ENCODE results near the gene TTLL4. TPM values are rescaled to one million over a fixed set of nuclear protein-coding genes. Genes with fewer than 3 reads are reported as not detected.
A peak's percentile ranks its signal among the peaks of the same experiment; 100 is the strongest.

TTLL4 gene, protein sequence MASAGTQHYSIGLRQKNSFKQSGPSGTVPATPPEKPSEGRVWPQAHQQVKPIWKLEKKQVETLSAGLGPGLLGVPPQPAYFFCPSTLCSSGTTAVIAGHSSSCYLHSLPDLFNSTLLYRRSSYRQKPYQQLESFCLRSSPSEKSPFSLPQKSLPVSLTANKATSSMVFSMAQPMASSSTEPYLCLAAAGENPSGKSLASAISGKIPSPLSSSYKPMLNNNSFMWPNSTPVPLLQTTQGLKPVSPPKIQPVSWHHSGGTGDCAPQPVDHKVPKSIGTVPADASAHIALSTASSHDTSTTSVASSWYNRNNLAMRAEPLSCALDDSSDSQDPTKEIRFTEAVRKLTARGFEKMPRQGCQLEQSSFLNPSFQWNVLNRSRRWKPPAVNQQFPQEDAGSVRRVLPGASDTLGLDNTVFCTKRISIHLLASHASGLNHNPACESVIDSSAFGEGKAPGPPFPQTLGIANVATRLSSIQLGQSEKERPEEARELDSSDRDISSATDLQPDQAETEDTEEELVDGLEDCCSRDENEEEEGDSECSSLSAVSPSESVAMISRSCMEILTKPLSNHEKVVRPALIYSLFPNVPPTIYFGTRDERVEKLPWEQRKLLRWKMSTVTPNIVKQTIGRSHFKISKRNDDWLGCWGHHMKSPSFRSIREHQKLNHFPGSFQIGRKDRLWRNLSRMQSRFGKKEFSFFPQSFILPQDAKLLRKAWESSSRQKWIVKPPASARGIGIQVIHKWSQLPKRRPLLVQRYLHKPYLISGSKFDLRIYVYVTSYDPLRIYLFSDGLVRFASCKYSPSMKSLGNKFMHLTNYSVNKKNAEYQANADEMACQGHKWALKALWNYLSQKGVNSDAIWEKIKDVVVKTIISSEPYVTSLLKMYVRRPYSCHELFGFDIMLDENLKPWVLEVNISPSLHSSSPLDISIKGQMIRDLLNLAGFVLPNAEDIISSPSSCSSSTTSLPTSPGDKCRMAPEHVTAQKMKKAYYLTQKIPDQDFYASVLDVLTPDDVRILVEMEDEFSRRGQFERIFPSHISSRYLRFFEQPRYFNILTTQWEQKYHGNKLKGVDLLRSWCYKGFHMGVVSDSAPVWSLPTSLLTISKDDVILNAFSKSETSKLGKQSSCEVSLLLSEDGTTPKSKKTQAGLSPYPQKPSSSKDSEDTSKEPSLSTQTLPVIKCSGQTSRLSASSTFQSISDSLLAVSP
- 36.0 and 37.2 TPM in 2 replicates for total RNA-seq

DNA sequence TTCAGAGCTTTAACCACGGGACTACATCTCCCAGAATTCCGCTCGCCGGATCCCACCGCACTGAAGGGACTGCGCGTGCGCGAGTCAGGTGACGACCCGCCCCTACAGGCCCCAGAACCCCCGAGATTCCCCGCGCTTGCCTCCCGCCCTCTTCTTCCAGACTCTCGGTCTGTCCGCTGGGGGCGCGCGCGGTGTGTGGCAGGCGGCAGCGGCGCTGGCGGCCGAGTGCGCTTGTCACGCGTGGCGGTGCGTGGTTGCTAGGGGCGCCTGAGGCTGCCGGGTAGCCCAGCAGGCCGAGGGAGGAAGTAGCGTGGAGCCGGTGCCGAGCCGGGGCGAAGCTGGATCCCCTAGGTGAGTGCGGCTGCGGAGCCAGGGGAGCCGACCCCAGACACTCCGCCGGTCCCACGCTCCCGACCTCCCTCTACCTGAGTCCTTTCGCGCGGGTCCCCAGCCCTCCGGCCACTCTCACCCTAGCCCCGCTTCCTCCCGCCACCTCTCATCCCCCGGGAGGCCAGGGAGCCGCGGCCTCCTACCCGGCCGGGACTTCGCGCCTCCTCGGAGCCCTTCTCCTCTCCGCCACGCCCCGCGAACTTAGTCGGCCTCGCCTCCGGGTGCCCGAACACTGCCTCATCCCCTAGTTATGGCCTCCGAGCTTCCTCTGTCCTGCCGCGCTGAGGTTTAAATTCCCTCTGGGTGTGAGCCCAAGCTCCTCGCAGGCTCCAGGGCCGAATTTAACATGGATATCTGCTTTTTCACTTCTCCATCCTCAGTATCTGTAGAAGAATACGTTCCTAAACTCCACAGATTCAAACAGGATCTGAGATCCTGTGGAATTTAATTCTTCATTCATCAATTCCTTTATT lies at the start of gene TTLL4:
Gene TTLL4 (plus strand): TSS at position 149 of the 863 bp plus-strand sequence. CDS start 26,842 bp downstream, outside the sequence.
- H3K4me1 Mint-ChIP-seq: peaks cover 26% of the 10 kb centered on the region

DNA sequence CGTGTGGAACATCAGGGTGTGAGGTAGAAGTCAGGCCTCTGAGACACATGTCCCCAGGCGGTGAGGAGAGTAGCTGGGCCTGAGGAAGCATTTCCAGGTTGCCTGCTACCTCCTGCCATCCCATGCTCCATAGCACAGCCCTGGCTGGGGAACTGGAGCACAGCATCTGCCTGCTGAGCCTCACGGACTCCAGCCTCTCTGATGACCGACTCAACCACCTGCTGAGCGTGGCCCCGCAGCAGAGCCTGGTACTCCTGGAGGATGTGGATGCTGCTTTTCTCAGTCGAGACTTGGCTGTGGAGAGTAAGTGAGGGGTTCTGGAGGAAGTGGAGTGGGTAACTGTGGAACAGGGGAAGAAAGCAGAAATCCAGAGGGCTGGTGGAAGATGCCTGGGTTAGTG lies 48.3 kb upstream of the TTLL4 start:
- H3K27me3 Mint-ChIP-seq: no peaks in the 10 kb centered on the region
- POLR2A ChIA-PET: no interaction called here
- H3K4me1 Mint-ChIP-seq: peaks cover 28% of the 10 kb centered on the region
- H3K4me3 Mint-ChIP-seq: no peak overlapping the region
- ATAC-seq (ENCODE audit: low read depth) (no peak), DNase-seq (no peak)
- no peak overlapping the region for H3K27ac Mint-ChIP-seq
- peaks cover 71% of the 10 kb centered on the region for H3K36me3 Mint-ChIP-seq (ENCODE audit: low read depth)
- no peaks in the 10 kb centered on the region for H3K9me3 Mint-ChIP-seq
- CTCF ChIA-PET: no interaction called here
- TF ChIP-seq, protein P1, sequence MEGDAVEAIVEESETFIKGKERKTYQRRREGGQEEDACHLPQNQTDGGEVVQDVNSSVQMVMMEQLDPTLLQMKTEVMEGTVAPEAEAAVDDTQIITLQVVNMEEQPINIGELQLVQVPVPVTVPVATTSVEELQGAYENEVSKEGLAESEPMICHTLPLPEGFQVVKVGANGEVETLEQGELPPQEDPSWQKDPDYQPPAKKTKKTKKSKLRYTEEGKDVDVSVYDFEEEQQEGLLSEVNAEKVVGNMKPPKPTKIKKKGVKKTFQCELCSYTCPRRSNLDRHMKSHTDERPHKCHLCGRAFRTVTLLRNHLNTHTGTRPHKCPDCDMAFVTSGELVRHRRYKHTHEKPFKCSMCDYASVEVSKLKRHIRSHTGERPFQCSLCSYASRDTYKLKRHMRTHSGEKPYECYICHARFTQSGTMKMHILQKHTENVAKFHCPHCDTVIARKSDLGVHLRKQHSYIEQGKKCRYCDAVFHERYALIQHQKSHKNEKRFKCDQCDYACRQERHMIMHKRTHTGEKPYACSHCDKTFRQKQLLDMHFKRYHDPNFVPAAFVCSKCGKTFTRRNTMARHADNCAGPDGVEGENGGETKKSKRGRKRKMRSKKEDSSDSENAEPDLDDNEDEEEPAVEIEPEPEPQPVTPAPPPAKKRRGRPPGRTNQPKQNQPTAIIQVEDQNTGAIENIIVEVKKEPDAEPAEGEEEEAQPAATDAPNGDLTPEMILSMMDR (IDR thresholded peaks at IDR 0.05): no peak
- intact Hi-C loops (cut with micrococcal nuclease): no loop called here

More for the DNA sequence above, at the start of gene TTLL4:
- ATAC-seq (ENCODE audit: low read depth) (peak; percentile 97), DNase-seq (peak; percentile 98)
- no peaks in the 10 kb centered on the region for H3K27me3 Mint-ChIP-seq
- peak within 1 kb of the TSS; percentile 86 for H3K27ac Mint-ChIP-seq
- intact Hi-C loops (cut with micrococcal nuclease): loop anchor here (1.0 to 5.0 kb wide), 14 partner anchors 39 to 831 kb away; partner anchors contain the start of genes AAMP, BCS1L, CHPF and CNOT9
- H3K36me3 Mint-ChIP-seq (ENCODE audit: low read depth): peaks cover 7% of the 10 kb centered on the region
- H3K4me3 Mint-ChIP-seq: peak within 1 kb of the TSS; percentile 91
- TF ChIP-seq, protein P1 (IDR thresholded peaks at IDR 0.05): no peak
- ChIA-PET CTCF (interaction anchor here (0.7 to 1.9 kb wide), 5 partner anchors 8 to 187 kb away, joined by 3 to 11 read pairs (median 4); partner anchors contain the start of genes BCS1L and ZNF142), POLR2A (interaction anchor here (0.5 to 2.2 kb wide), 13 partner anchors 8 to 677 kb away, joined by 3 to 17 read pairs (median 3); partner anchors contain the start of genes BCS1L, DNPEP, RNF25 and STK36)
- no peaks in the 10 kb centered on the region for H3K9me3 Mint-ChIP-seq

DNA sequence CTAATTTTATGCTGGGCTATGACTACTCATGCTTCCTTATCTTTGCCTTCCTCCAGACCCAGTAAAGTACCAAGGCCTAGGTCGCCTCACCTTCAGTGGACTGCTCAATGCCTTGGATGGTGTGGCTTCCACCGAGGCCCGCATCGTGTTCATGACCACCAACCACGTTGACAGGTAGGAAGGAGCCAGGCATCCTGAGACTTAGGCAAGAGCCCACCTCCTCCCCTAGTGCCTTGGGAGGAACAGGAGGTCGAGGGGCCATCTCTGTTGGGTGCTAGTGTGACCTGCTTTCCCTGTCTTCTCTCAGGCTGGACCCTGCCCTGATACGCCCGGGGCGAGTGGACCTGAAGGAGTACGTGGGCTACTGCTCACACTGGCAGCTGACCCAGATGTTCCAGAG lies 47.8 kb upstream of the TTLL4 start:
- ChIA-PET CTCF (interaction anchor here (0.5 kb wide), 1 partner anchor 548 kb away, joined by 3 read pairs; no protein-coding TSS in a partner anchor), POLR2A (no interaction called here)
- H3K4me3 Mint-ChIP-seq: no peak overlapping the region
- no peaks in the 10 kb centered on the region for H3K9me3 Mint-ChIP-seq
- H3K36me3 Mint-ChIP-seq (ENCODE audit: low read depth): peaks cover 74% of the 10 kb centered on the region
- H3K4me1 Mint-ChIP-seq: peaks cover 25% of the 10 kb centered on the region
- ATAC-seq (ENCODE audit: low read depth) (no peak), DNase-seq (no peak)
- H3K27ac Mint-ChIP-seq: no peak overlapping the region
- intact Hi-C loops (cut with micrococcal nuclease): no loop called here
- no peaks in the 10 kb centered on the region for H3K27me3 Mint-ChIP-seq
- TF ChIP-seq, protein P1 (IDR thresholded peaks at IDR 0.05): no peak

DNA sequence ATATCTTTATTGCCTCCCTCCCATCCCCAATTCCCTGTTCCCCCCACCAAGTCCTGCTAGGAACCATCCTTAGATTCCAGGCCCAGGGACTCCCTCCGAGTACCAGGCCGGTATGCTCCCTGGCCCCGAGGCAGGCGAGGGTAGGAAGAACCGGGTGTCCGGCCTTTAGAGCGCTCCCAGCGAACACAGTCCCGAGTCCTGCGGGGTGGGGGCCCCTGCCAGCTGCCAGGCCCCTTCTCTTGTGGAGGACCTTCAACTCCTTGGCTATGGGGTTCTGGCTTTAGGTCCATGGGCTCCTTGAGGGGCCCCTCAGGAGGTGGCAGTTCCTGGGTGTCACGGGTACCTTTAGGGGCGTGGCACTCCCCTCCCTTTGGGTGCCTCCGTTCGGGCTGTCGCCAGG lies 46.7 kb upstream of the TTLL4 start:
- TF ChIP-seq, protein P1 (IDR thresholded peaks at IDR 0.05): no peak
- H3K27me3 Mint-ChIP-seq: no peaks in the 10 kb centered on the region
- no peak overlapping the region for H3K4me3 Mint-ChIP-seq
- intact Hi-C loops (cut with micrococcal nuclease): no loop called here
- H3K36me3 Mint-ChIP-seq (ENCODE audit: low read depth): peaks cover 79% of the 10 kb centered on the region
- no peaks in the 10 kb centered on the region for H3K9me3 Mint-ChIP-seq
- DNase-seq: no peak
- ChIA-PET CTCF (no interaction called here), POLR2A (interaction anchor here (0.6 kb wide), 1 partner anchor 233 kb away, joined by 5 read pairs; no protein-coding TSS in a partner anchor)
- peaks cover 15% of the 10 kb centered on the region for H3K4me1 Mint-ChIP-seq
- ATAC-seq (ENCODE audit: low read depth): no peak
- no peak overlapping the region for H3K27ac Mint-ChIP-seq

All from activated B cell treated with CpG ODN at 0.5 μM for 24 hours (primary cell).